GM19239 (cell line): Measurements from ENCODE around the gene LSM14B.

Experiments
- DNase-seq: peaks from one replicate; pipeline ENCODE4 v3.0.0; 2011; ENCODE audit warnings: low spot score; ENCODE audit not compliant: insufficient read length
- FAIRE-seq: peaks from 2 replicates; lab custom pipeline; 2011; peaks lifted over from hg19 to GRCh38; lab: Jason Lieb, UNC

The LSM14B gene

DNA sequence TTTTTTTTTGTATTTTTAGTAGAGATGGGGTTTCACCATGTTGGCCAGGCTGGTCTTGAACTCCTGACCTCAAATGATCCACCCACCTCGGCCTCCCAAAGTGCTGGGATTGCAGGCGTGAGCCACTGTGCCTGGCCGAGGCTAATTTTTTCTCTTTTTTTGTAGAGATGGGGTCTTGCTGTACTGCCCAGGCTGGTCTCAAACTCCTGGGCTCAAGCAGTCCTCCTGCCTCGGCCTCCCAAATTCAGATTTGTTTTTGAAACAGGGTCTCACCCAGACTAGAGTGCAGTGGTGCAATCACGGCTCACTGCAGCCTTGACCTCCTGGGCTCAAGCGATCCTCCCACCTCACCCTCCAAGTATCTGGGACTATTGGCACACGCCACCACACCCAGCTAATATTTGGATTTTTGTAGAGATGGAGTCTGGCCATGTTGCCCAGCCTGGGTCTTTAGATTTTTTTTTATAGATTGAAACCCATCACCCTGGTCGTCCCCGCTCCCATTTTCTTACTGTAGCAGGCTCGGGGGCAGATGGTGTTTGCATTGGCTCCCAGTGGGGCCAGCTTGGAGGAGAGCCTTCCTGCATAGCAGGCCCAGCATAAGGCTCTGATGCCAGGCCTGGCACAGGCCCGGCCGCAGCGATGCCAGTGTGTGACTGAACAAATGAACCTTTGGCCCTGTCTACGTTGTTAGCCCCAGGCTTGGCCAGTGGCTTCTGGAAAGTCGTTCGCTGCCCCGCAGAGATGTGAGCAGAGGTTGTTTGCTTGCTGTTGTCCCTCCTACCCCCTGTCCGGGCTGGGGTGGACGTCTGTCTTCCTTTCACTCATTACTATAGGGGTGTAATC is 56.3 kb downstream of the LSM14B start:
- FAIRE-seq (no peak), DNase-seq (no peak)

DNA sequence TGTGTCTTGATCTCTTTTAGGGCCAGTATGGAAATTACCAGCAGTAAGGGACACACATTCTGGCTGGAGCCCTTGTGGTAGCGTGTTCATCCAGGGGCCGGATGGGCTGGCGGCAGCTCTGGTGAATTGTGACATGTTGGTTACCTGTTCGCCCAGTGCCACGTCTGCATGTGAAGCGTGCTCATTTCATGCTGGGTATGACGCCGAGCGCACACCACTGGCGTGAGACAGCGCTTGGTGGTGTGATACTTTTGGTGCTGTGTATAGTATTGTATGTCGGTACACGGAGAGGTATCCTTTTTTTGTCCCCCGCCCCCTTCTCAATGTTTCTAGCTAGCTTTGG is 56.9 kb downstream of the LSM14B start:
- FAIRE-seq: no peak
- no peak for DNase-seq

DNA sequence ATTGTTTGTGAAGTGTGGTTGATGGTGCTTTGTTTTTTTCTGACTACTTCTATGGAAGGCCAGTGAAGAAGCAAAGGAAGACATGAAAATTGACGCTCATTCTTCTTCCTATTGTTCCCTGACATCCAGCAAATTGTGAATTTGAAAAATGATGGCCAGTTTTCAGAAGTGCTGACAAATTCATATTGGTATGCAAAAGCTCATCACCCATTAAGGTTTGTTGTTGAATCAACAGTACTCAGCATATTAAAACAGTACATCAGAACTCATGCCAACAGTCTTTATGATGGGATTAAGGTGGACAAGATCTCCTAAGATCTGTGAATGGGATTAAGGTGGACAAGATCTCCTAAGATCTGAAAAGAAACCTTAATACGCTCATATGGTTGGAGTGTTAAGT is 59.5 kb downstream of the LSM14B start:
- FAIRE-seq: no peak
- no peak for DNase-seq

DNA sequence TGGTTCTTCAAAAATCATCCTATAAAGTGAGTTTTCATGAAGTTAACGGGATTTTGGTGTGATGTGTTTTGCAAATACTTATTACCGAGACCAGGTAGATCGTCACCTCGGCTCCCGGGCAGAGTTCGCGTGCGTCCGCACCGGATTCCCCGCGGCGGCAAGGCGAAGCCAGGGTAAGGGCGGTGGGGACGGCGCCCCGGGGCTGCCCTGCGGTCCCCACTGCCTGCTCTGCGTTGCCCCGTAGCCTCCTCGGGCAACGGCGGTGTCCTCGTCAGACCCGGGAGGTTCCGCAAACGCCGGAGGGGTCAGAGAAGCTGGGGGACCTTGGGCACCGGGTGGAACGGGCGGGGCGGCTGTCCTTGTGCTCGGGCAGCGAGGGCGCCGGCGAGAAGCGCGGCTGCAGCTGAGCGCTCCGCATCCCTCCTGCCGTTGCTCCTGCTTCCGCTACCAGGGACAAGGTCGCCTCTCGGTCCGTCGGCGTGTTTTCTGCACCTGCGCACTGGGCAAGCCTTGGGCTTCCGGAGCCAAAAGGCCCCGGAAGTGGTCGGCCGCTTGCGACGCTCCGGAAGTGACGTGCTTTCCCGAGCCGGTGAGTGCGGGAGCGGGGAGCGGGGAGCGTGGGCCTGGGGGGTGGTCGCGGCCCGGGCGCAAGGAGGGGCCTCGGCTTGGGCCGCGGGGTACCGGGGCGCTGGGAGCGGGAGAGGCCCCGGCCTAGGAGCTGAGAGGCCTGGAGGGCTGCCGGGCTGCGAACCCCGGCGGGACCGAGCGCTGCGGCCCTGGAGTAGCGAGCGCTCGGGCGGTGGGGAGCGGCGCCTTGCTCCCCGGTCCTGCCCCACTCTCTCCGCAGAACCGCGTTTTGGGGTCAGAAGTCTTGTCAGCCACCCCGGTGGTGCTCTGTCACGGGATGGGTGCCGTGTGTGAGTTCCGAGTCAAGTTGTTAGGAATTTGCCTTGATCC is 60.5 kb downstream of the LSM14B start, which contains the start of gene MTG2:
Gene MTG2 (plus strand): TSS at position 560 of the 957 bp plus-strand sequence. CDS start 10,393 bp downstream, outside the sequence.
- FAIRE-seq: peak; percentile 83

DNA sequence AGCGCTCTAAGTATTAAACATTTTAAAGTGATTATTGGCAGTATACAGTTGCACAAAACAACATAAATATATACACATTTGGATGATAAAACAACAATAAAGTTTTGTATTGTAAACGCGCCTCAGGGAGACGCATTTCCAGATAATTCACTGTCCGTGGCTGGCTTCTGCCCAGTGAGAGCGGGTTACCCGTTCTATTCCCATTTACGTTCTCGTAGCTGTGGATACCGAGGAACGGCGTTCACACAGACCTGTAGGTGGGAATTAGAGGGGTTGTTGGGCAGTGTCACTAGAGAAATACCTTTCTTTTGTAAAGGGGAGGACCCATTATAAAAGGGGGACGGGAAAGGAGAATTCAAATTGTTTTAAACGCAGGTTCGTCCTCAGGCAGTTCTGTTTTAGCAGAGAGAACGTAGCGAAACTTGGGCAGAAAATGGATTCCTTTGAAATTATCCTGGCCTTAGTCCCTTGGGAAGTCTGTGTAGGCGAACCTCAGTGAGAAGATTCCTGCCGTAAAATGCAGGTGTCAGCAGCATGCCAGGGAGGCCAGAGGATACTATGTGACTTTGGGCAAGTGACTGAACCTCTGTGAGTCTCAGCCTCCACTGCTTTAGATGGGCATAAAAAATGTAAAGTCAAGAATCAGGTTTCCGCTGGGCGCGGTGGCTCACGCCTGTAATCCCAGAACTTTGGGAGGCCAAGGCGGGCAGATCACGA is 61.3 kb downstream of the LSM14B start:
- FAIRE-seq (no peak), DNase-seq (no peak)

More for the DNA sequence above, 60.5 kb downstream of the LSM14B start, which contains the start of gene MTG2:
- peak; percentile 100 for DNase-seq
